ENCODE measurements around the gene ORAI3. TPM values are rescaled to one million over a fixed set of nuclear protein-coding genes. Genes with fewer than 3 reads are reported as not detected.

Gene ORAI3
- total RNA-seq, 4 donors from 2014 or later, result 15.5 to 42.6 (median 33.9) TPM

- no peak for TF ChIP-seq CTCF (IDR thresholded peaks at IDR 0.05)
- DNase-seq (ENCODE audit: low spot score), result no peak
- ATAC-seq (ENCODE audit: low FRiP score), result no peak
Measured at GRCh38 chr16:30982548-30983288, 33.9 kb downstream of the ORAI3 start.

- no peak for ATAC-seq (ENCODE audit: low FRiP score)
- TF ChIP-seq CTCF (IDR thresholded peaks at IDR 0.05), result no peak
- no peak for DNase-seq (ENCODE audit: low spot score)
Measured at GRCh38 chr16:30983289-30983889, 34.5 kb downstream of the ORAI3 start.

- ATAC-seq (ENCODE audit: low FRiP score), result no peak
- no peak for DNase-seq (ENCODE audit: low spot score)
- no peak for TF ChIP-seq CTCF (IDR thresholded peaks at IDR 0.05)
Measured at GRCh38 chr16:30983898-30984610, 35.2 kb downstream of the ORAI3 start.

- DNase-seq (ENCODE audit: low spot score) (peak; percentile 98), ATAC-seq (ENCODE audit: low FRiP score) (peak; percentile 82)
- peak in 2 of 3 donors; percentile 96 to 97 for TF ChIP-seq CTCF (IDR thresholded peaks at IDR 0.05)
Measured at GRCh38 chr16:30984669-30985400, 36.0 kb downstream of the ORAI3 start, which contains the start of gene HSD3B7. Gene HSD3B7, plus strand, starts transcription at chr16:30985207. Its CDS starts 452 bp downstream, at chr16:30985659.

GRCh38 chr16:30985401-30986128 is 36.7 kb downstream of the ORAI3 start:
- no peak for TF ChIP-seq CTCF (IDR thresholded peaks at IDR 0.05)
- DNase-seq (ENCODE audit: low spot score) (no peak), ATAC-seq (ENCODE audit: low FRiP score) (peak; percentile 43)
